ENCODE data around the gene TMEM145.

The TMEM145 gene

GRCh38 chr19:42367929-42368328 is 54.8 kb downstream of the TMEM145 start:
- DNase-seq (ENCODE audit: low spot score), result no peak
- TF ChIP-seq, protein P1, sequence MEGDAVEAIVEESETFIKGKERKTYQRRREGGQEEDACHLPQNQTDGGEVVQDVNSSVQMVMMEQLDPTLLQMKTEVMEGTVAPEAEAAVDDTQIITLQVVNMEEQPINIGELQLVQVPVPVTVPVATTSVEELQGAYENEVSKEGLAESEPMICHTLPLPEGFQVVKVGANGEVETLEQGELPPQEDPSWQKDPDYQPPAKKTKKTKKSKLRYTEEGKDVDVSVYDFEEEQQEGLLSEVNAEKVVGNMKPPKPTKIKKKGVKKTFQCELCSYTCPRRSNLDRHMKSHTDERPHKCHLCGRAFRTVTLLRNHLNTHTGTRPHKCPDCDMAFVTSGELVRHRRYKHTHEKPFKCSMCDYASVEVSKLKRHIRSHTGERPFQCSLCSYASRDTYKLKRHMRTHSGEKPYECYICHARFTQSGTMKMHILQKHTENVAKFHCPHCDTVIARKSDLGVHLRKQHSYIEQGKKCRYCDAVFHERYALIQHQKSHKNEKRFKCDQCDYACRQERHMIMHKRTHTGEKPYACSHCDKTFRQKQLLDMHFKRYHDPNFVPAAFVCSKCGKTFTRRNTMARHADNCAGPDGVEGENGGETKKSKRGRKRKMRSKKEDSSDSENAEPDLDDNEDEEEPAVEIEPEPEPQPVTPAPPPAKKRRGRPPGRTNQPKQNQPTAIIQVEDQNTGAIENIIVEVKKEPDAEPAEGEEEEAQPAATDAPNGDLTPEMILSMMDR (IDR thresholded peaks at IDR 0.05; ENCODE audit: borderline replicate concordance, control extremely low read depth, extremely low read depth, insufficient read depth, missing control alignments), result no peak
- in situ Hi-C loops (cut with MboI; ENCODE audit: low sequenced_read_pairs, unreplicated experiment), result no loop called here

DNA sequence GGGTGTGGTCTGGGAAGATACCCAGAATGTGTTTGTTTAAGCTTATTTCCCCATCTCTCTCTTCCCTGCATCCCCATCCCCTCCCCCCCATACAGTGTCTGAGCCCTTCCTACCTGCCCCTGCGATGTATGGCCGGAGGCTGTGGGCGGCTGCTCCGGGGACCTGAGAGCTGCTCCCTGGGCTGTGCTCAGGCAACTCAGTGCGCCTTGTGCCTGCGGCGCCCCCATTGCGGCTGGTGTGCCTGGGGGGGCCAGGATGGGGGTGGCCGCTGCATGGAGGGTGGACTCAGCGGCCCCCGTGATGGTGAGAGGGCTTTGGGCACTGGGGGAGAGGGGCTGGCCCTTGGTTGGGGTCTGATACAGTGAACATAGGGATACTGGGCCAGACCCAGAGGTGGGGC is 55.3 kb downstream of the TMEM145 start:
- DNase-seq (ENCODE audit: low spot score), result no peak
- TF ChIP-seq, protein P1 (IDR thresholded peaks at IDR 0.05; ENCODE audit: borderline replicate concordance, control extremely low read depth, extremely low read depth, insufficient read depth, missing control alignments), result no peak
- in situ Hi-C loops (cut with MboI; ENCODE audit: low sequenced_read_pairs, unreplicated experiment), result no loop called here

GRCh38 chr19:42368765-42369164 is 55.7 kb downstream of the TMEM145 start:
- TF ChIP-seq, protein P1 (IDR thresholded peaks at IDR 0.05; ENCODE audit: borderline replicate concordance, control extremely low read depth, extremely low read depth, insufficient read depth, missing control alignments), result no peak
- in situ Hi-C loops (cut with MboI; ENCODE audit: low sequenced_read_pairs, unreplicated experiment), result no loop called here
- no peak for DNase-seq (ENCODE audit: low spot score)

DNA sequence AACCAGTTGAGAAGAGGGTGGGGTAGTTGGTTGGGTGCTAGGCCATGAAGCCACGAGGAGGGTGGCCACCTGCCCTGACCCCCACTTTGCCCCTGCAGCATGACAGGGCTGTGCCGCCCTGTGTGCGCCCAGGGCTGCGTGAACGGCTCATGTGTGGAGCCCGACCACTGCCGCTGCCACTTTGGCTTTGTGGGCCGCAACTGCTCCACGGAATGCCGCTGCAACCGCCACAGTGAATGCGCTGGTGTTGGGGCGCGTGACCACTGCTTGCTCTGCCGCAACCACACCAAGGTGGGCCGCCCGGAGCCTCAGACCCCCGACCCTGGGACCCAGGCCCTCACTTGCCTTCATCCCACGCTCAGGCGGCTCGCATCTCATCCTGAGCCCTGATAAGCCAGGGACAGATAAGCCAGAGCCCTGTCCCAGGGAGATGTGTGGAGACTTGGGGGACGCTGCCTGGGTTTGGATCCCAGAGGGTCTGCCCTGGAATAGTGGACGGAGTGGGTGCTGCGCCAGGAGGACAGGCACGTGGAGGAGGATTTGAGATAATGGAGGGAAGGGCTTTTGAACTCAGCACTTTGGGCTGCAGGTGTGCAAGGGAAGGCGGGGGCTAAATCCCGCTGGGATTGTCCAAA is 56.4 kb downstream of the TMEM145 start:
- in situ Hi-C loops (cut with MboI; ENCODE audit: low sequenced_read_pairs, unreplicated experiment), result no loop called here
- TF ChIP-seq, protein P1 (IDR thresholded peaks at IDR 0.05; ENCODE audit: borderline replicate concordance, control extremely low read depth, extremely low read depth, insufficient read depth, missing control alignments), result no peak
- DNase-seq (ENCODE audit: low spot score), result no peak

- DNase-seq (ENCODE audit: low spot score), result no peak
- TF ChIP-seq, protein P1 (IDR thresholded peaks at IDR 0.05; ENCODE audit: borderline replicate concordance, control extremely low read depth, extremely low read depth, insufficient read depth, missing control alignments), result no peak
- in situ Hi-C loops (cut with MboI; ENCODE audit: low sequenced_read_pairs, unreplicated experiment), result no loop called here
Measured at GRCh38 chr19:42370068-42370520, 57.0 kb downstream of the TMEM145 start.

DNA sequence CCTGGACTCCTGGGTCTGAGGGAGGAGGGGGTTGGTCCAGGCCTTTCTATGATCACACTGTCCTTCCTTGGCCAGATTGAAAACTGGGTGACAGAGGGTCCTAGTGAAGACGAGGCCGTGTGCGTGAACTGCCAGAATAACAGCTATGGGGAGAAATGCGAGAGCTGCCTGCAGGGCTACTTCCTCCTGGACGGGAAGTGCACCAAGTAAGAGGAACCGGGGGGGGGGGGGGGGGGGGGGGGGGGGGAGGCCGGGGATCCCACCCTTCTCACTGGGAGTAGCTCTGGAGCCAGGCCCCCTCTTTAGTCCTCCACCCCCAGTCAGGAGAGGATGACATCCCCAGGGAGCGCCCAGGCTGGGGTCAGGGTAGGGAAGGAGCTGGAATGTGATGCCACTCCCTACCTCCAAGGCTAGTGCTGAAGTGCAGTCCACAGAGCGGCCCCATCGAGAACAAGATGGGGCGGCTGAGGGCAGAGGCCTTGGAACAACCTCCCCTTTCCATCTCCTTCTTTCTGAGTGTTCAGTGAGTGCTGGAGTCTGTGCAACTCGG is 57.6 kb downstream of the TMEM145 start:
- no peak for DNase-seq (ENCODE audit: low spot score)
- in situ Hi-C loops (cut with MboI; ENCODE audit: low sequenced_read_pairs, unreplicated experiment), result no loop called here
- TF ChIP-seq, protein P1 (IDR thresholded peaks at IDR 0.05; ENCODE audit: borderline replicate concordance, control extremely low read depth, extremely low read depth, insufficient read depth, missing control alignments), result no peak
